ENCODE results near the gene RTL10. TPM values are rescaled to one million over a fixed set of nuclear protein-coding genes. Genes with fewer than 3 reads are reported as not detected.

RTL10 gene
- polyA plus RNA-seq, 2 donors = 8.1 to 13.8 TPM

GRCh38 chr22:19806213-19807160 lies 48.2 kb downstream of the RTL10 start:
- WGBS, 2 donors = 41 to 52% methylated on average over 37 to 38 of the region's 38 CpGs
- Histone ChIP-seq H3K4me3 (ENCODE audit: low read depth in 1 of 2, low read length in 2 of 2) (no peak overlapping the region), H3K27me3 (ENCODE audit: control insufficient read depth in 1 of 2, insufficient read depth in 2 of 2, low read length in 2 of 2) (no peaks in the 10 kb centered on the region), H3K4me1 (ENCODE audit: control insufficient read depth in 2 of 2, insufficient read depth in 2 of 2, low read length in 1 of 2) (peaks cover 5 to 30% of the 10 kb centered on the region in 2 donors), H3K27ac (ENCODE audit: low read depth in 2 of 2, low read length in 1 of 2) (peak overlapping the region; percentile 34 to 56), H3K36me3 (ENCODE audit: control insufficient read depth in 2 of 2, insufficient read depth in 2 of 2, low read length in 1 of 2) (peaks cover 0 to 6% of the 10 kb centered on the region in 2 donors), H3K9me3 (ENCODE audit: control insufficient read depth in 2 of 2, insufficient read depth in 1 of 2, low read depth in 1 of 2, low read length in 1 of 2) (no peaks in the 10 kb centered on the region)

DNA sequence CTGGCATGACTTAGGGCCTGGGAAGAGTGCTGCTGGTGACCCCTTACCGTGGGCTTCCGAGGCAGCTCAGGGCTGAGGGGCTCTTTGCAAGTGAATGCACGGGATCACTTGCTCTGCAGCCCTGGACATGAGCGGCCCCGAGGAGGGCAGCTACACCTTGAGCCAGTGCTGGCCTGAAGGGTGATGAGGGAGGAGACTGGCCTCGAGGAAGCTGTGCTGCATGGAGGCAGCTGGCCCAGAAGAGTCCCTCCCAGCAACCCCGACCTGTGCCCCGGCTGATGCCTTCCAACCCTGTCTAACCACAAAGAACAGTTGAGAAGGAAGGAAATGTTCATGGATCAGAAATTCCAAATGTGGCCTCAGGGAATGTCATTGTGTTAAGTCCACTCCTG lies 48.9 kb downstream of the RTL10 start:
- Histone ChIP-seq H3K27ac (ENCODE audit: low read depth in 2 of 2, low read length in 1 of 2) (no peak overlapping the region), H3K9me3 (ENCODE audit: control insufficient read depth in 2 of 2, insufficient read depth in 1 of 2, low read depth in 1 of 2, low read length in 1 of 2) (no peaks in the 10 kb centered on the region), H3K36me3 (ENCODE audit: control insufficient read depth in 2 of 2, insufficient read depth in 2 of 2, low read length in 1 of 2) (peaks cover 0 to 6% of the 10 kb centered on the region in 2 donors), H3K4me1 (ENCODE audit: control insufficient read depth in 2 of 2, insufficient read depth in 2 of 2, low read length in 1 of 2) (peaks cover 4 to 30% of the 10 kb centered on the region in 2 donors), H3K4me3 (ENCODE audit: low read depth in 1 of 2, low read length in 2 of 2) (no peak overlapping the region), H3K27me3 (ENCODE audit: control insufficient read depth in 1 of 2, insufficient read depth in 2 of 2, low read length in 2 of 2) (no peaks in the 10 kb centered on the region)
- WGBS, 2 donors = 68 to 70% methylated on average over 7 to 8 of the region's 8 CpGs

Other genes with a start within 250 kb of the RTL10 start
- gene SEPTIN5, start 140.4 kb downstream of the RTL10 start, polyA plus RNA-seq = 10 to 100 TPM; 40.8 to 51.8 TPM
- gene GP1BB, start 131.3 kb downstream of the RTL10 start, polyA plus RNA-seq = 1 to 10 TPM; 7.6 to 9.0 TPM
- 1 to 10 TPM; 1.2 to 1.3 TPM for gene TBX1, start 94.1 kb downstream of the RTL10 start, polyA plus RNA-seq
- gene GNB1L, start within 50 bp of the RTL10 start, polyA plus RNA-seq = 1 to 10 TPM; 4.7 to 6.6 TPM
- 100 to 1,000 TPM; 178 to 218 TPM for gene COMT, start 86.9 kb upstream of the RTL10 start, polyA plus RNA-seq
- 10 to 100 TPM in 1 of 2 donors, 1 to 10 TPM in 1; 9.6 to 20.6 TPM for gene TXNRD2, start 86.9 kb upstream of the RTL10 start, polyA plus RNA-seq
- gene ARVCF, start 161.9 kb upstream of the RTL10 start, polyA plus RNA-seq = 1 to 10 TPM; 3.4 to 5.5 TPM
- 1 to 10 TPM; 9.5 to 9.8 TPM for gene TANGO2, start 166.2 kb upstream of the RTL10 start, polyA plus RNA-seq
- gene DGCR8, start 225.4 kb upstream of the RTL10 start, polyA plus RNA-seq = 10 to 100 TPM; 14.1 to 21.6 TPM

Data from esophagus (tissue), 2 donors.